Transverse colon (tissue), 4 donors: ENCODE measurements around the gene H2BK1.

Experiments used
- CTCF ChIP-seq, 5 experiments: fragments of 200-600 bp in 3 of 5; fragments of 450-650 bp in 2 of 5; sonication (generic) in 3 of 5; IDR thresholded peaks; 1 replicate in 2 of 5; 2 replicates in 3 of 5; pipeline ENCODE4 v1.5.1; 2016 to 2017; ENCODE audit warnings: antibody characterized with exemption in 5 of 5, inconsistent platforms in 3 of 5, mild to moderate bottlenecking in 2 of 5, moderate library complexity in 1 of 5
- POLR2AphosphoS5 ChIP-seq, 3 donors: sonication (generic); formaldehyde crosslinking; IDR thresholded peaks; one replicate each; pipeline ENCODE4 v1.6.1; 2016; ENCODE audit warnings: antibody characterized with exemption in 3 of 3

- TF ChIP-seq CTCF (IDR thresholded peaks at IDR 0.05) = no peak
- no peak for TF ChIP-seq POLR2AphosphoS5 (IDR thresholded peaks at IDR 0.05)
These were observed 29.3 kb downstream of the H2BK1 start for GRCh38 chr7:151181011-151181431.
